Fibroblast of the aortic adventitia (primary cell): ENCODE results near the gene FGGY. TPM values are rescaled to one million over a fixed set of nuclear protein-coding genes. Genes with fewer than 3 reads are reported as not detected.
A peak's percentile ranks its signal among the peaks of the same experiment; 100 is the strongest.

Source experiments
- DNase-seq: peaks from one replicate; pipeline ENCODE4 v3.0.0-alpha.2; 2010; ENCODE audit warnings: low read depth
- H3K4me3 ChIP-seq: 2 replicates; pipeline ENCODE4 v1.5.1; 2011; ENCODE audit warnings: low read depth, mild to moderate bottlenecking, control low read depth, low read length, moderate library complexity
- total RNA-seq: library from RNA; depleted of rRNA; stranded (reverse); fragments of >200 nt; gene quantifications from 2 replicates; pipeline ENCODE4 v1.2.3, GENCODE V29; 2012; ENCODE audit warnings: low replicate concordance
- TF ChIP-seq, protein P1 (sequence below): IDR thresholded peaks from 2 replicates; pipeline ENCODE4 v1.5.1; 2011; ENCODE audit warnings: mild to moderate bottlenecking, low read length, control low read depth, inconsistent platforms; ENCODE audit not compliant: insufficient read depth

Gene FGGY
- total RNA-seq, 1 donor = 17.5 TPM

DNA sequence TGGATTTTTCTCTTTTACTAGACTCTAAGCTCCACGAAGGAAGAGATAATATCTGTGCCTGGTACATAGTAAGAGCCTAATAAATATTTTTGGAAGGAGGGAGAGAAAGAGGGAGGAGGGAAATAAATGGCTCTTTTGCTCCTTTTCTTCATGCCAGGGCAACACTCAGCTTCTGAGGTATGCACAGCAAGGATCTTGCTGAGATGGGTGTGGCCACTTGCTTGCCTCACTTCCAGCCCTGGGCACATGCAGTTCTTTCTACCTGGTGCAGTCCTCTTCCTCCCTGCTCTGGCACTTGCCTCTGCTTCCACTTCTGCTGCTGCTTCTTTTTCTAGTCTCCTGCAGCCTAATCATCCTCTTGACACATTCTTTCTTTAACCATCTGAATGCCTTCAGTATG lies 148.1 kb downstream of the FGGY start:
- peak; percentile 67 for DNase-seq
- no peak overlapping the region for H3K4me3 ChIP-seq
- TF ChIP-seq, protein P1, sequence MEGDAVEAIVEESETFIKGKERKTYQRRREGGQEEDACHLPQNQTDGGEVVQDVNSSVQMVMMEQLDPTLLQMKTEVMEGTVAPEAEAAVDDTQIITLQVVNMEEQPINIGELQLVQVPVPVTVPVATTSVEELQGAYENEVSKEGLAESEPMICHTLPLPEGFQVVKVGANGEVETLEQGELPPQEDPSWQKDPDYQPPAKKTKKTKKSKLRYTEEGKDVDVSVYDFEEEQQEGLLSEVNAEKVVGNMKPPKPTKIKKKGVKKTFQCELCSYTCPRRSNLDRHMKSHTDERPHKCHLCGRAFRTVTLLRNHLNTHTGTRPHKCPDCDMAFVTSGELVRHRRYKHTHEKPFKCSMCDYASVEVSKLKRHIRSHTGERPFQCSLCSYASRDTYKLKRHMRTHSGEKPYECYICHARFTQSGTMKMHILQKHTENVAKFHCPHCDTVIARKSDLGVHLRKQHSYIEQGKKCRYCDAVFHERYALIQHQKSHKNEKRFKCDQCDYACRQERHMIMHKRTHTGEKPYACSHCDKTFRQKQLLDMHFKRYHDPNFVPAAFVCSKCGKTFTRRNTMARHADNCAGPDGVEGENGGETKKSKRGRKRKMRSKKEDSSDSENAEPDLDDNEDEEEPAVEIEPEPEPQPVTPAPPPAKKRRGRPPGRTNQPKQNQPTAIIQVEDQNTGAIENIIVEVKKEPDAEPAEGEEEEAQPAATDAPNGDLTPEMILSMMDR = no peak

DNA sequence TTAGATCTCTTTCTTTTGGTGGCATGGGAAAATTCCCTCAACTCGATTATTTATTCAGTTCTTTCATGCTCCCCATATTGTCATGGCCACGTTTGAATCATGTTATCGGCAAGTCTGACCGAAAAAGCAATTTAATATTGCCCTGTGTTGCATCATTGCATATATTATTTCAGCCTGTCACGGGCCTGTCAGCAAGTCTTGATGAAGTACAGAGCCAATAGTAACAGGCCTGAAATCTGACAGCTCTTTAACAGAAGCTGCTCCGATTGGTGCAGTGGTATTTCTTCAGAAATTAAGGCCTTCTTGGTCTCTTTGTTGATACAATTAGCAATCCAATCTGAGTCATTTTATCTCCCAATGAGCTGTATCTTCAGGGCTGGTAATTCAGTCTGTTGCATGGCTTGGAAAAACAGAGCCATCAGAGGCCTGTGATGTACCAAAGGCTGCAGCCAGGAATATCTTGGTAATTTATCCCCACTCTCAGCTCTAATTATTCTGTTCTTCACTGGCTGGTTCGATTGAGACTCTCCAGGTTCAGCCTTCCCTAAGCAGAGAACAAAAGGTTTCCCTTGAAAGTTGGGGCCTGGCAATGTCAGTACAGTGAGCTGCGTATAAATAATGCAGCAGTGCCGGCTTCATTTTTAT lies 149.5 kb downstream of the FGGY start:
- TF ChIP-seq, protein P1 = no peak
- peak; percentile 94 for DNase-seq
- H3K4me3 ChIP-seq = no peak overlapping the region

DNA sequence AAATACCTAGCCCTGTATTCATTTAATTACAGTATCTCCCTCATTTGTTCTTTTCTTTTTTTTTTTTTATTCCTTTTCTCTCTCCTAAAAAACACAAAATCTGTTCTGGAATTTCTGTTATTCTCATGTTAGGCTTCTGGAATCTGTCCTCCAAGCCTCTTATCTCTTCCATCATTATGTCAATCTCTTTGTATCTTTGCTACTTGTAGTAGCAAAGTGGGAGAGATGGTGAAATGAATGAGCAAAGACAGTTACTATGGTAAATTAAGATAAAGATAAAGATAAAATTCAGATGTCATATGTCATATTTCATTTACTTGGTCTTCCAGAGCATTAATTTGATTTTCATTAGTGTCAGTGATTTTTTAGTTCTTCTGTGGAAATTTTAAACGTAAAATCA lies 155.1 kb downstream of the FGGY start:
- H3K4me3 ChIP-seq = no peak overlapping the region
- DNase-seq = no peak
- TF ChIP-seq, protein P1 = no peak

DNA sequence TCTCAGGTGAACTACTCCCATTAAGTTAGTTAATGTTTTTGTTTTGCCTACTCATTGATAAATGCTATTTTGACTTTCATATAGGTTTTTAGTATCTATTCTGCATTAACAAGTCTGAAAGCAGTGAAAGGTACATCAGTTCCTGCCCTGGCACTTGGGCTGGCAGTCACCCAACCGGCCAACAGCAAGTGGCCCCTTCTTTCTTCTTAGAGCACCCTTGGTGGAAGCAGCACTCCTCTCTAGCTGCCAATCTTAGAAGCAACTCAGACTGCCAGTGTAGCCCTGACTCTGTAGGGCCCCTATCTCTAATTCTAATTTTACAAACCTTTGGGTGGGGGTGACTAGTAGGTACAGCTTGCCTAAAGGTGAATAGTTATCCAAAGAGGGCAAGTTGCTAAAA lies 155.7 kb downstream of the FGGY start:
- DNase-seq = no peak
- H3K4me3 ChIP-seq = no peak overlapping the region
- TF ChIP-seq, protein P1 = no peak

DNA sequence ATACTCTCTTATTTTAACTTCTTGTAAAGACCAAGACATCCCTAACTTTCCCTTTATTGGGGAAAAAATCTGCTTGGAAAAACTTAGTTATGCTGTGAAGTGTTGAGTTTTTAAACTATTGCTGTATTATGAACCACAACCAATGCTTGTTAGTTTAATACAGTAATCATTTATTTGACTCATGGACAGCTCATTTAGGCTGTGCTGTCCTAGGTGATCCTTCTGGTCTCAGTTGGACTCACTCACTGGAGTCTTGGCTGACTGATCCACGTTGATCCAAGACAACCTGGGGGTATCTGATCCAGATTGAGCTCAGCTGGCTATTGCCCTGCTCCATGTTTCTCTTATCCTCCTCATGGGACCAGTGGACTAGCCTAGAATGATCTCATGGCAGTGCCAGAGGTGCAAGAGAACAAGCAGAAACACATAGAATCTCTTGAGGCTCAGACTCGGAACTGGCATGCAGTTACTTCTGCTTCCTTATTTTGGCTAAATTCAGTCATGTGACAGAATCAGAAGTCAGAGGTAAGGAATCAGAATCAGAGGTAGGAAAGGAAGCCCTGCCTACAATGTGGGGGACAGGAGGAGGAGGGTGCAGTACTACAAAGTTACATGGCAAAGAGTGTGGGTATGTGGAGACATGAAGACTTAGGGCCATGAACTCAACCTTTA lies 156.5 kb downstream of the FGGY start:
- no peak overlapping the region for H3K4me3 ChIP-seq
- TF ChIP-seq, protein P1 = no peak
- no peak for DNase-seq

DNA sequence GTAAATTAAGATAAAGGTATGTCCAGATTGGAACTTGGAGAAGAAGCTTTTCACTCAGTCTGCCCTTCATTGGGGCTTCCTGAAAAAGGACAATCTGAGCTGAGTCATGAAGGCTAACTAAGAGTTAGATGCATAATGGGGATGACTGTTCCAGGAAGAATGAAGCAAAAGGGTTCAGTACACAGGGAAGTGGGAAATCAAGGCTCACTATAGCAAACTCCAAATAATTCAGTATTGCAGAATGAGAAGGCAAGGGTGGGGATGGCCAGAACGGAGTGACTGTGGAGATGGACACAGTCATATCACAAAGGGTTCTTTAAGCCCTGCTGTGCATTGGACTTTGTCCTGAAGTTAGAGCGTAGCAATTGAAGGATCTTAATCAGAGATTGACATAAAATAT lies 158.3 kb downstream of the FGGY start:
- peak; percentile 61 for DNase-seq
- TF ChIP-seq, protein P1 = no peak
- no peak overlapping the region for H3K4me3 ChIP-seq
